Lower leg skin (tissue), 3 donors: ENCODE data around the gene GAGE10.

ENCODE experiments used
- CTCF ChIP-seq, 3 donors: fragments of 450-650 bp; IDR thresholded peaks; one replicate each; pipeline ENCODE4 v1.5.1; 2016; ENCODE audit warnings: antibody characterized with exemption in 3 of 3, mild to moderate bottlenecking in 3 of 3, moderate library complexity in 2 of 3
- POLR2A ChIP-seq, 2 donors: fragments of 450-650 bp; IDR thresholded peaks; one replicate each; pipeline ENCODE4 v1.6.1; 2016 to 2017; ENCODE audit warnings: antibody characterized with exemption in 2 of 2, mild to moderate bottlenecking in 1 of 2, moderate library complexity in 1 of 2

- no peak for TF ChIP-seq CTCF (IDR thresholded peaks at IDR 0.05)
- TF ChIP-seq POLR2A (IDR thresholded peaks at IDR 0.05), result no peak
Measured at GRCh38 chrX:49269010-49269766, 34.3 kb upstream of the GAGE10 start.
